GM12872 (cell line): Measurements from ENCODE around the gene SEMA6D.

Experiments used
- TF ChIP-seq, protein P1 (sequence below): IDR thresholded peaks from 3 replicates; pipeline ENCODE4 v1.5.1; 2011; ENCODE audit warnings: low read depth, mild to moderate bottlenecking, low read length, moderate library complexity; ENCODE audit not compliant: insufficient read depth

SEMA6D gene

DNA sequence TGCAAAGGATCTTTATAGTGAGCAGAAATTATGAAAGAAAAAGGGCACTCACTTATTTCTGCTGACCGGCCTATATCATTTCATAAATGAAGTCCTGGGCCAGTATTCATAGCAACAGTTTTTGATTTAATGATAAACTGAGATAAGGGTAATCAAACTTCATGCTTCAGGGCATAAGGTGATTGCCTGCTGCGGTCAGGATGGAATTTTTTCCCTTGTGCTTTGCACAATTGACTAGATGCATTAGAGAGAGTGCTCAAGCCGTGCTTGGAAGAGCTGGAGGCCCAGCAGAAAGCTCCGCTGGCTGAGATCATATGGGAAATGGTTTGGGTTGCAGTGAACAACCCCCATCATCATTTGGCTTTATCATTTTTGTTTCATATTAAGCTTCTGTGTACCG is 10.4 kb downstream of the SEMA6D start:
- TF ChIP-seq, protein P1, sequence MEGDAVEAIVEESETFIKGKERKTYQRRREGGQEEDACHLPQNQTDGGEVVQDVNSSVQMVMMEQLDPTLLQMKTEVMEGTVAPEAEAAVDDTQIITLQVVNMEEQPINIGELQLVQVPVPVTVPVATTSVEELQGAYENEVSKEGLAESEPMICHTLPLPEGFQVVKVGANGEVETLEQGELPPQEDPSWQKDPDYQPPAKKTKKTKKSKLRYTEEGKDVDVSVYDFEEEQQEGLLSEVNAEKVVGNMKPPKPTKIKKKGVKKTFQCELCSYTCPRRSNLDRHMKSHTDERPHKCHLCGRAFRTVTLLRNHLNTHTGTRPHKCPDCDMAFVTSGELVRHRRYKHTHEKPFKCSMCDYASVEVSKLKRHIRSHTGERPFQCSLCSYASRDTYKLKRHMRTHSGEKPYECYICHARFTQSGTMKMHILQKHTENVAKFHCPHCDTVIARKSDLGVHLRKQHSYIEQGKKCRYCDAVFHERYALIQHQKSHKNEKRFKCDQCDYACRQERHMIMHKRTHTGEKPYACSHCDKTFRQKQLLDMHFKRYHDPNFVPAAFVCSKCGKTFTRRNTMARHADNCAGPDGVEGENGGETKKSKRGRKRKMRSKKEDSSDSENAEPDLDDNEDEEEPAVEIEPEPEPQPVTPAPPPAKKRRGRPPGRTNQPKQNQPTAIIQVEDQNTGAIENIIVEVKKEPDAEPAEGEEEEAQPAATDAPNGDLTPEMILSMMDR = no peak

DNA sequence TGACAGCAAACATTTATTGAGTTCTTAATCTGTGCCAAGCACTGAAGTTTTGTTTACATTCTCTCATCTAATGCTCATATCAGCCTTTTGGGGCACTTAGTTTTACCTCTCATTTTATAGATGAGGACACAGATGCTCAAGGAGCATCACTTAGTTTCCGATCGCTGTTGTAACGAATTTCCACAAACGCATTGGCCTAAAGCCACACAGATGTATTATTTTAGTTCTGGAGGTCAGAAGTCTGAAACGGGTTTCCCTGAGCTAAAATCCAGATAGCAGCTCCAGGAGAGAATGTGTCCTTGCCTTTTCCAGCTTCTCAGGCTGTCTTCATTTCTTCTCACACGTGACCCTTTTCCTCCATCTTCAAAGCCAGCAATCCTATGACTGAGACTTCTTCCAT is 11.1 kb downstream of the SEMA6D start:
- TF ChIP-seq, protein P1 = no peak

DNA sequence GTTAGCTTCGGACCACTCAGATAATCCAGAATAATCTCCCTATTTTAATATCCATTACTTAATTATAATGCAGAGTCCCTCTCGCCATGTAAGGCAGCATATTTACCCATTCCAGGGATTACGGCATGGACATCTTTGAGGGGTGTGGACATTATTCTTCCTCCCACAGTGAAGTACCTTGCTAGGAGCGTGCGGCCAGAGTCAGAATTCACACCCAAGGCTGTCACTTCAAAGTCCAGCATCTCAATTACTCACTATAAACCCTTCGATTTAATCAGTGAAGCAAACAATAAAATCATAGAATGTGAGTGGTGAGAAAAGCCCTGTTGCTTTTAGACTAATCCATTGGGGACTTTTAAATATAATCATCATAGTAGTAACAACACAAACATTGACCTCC is 11.6 kb downstream of the SEMA6D start:
- TF ChIP-seq, protein P1 = no peak

DNA sequence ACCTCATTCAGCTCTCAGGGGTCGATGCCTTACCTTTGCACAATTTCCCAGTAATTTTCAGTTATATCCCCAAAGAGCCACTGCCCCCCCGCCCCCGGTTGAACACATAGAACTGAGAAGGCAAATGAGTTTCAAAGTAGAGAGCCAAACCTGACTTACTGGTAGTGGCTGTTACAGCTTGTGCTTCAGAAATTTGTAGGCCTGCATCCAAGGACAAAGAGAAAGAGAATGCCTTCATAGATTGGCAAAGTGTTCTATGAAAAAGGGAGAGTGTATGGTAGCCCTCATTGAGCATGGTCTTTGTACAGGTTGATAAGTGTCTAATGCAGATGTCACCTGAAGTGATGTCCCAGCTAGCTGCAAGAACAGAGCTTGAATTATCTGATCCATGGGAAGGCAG is 13.9 kb downstream of the SEMA6D start:
- TF ChIP-seq, protein P1 = no peak

DNA sequence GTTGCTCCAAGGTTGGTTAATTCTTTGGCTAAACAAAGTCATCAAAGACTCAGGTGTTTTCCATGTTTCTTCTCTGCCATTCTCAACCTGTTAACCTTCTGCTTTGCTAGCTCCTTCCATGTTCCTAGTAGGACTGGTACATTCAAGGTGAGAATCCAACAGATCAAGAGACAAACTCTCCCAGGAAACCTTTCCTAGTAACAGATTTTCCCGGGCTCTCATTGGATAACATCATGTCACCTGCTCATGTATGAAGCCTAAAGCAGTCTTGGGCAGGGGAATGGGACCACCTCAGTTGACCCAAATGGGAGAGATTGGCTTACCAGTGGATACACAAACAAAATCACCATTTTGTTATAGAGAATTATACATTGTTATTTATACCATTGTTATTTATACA is 14.9 kb downstream of the SEMA6D start:
- TF ChIP-seq, protein P1 = no peak

DNA sequence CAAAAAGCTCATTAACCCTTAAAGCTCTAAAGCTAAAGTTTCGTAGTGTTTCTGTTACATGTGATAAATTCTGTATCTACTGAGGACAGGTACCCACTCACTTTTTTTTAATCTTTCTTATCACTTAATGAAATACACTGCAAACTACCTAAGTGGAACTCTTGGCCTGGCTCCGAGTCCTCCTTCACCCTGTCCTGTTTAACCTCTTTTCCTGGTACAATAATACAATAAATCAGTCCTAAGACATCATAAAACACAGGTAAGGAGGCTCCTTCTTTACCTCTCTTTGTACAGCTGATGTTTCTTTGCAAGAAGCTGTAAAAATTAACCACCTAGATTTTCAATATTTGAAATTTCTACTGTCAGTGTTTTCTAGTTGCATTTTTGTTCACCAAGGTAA is 15.8 kb downstream of the SEMA6D start:
- TF ChIP-seq, protein P1 = no peak

DNA sequence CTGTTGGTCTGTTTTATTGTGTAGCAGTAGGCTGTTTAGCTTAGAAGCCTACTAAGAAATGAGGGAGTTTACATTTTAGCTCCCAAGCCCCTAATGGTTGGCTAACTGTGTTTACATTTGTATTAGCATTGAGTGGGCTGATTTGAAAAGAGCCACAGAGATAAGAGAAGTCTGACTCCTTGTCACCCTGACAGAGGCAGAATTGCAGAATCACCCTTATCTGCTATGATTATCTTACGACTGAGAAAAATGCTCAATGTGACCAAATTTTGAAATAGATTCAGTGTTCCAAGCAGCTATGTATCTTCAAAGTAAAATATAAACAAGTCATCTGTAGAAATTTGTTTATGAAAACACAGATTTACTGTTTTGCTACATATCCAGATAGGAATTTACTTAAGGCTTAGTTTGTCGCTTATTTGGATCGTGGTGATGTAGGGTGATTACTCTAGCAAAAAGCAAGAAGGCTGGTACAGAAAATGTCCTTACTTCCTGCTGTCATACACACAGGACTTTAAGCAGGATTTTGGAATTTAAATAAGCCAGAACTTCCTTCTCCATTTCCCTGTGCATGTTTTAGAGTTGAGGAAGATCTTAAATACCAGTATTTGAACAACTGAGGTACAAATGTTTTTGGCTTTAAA is 19.0 kb downstream of the SEMA6D start:
- TF ChIP-seq, protein P1 = no peak
